Measurements from ENCODE around the gene SCN5A.

SCN5A gene

DNA sequence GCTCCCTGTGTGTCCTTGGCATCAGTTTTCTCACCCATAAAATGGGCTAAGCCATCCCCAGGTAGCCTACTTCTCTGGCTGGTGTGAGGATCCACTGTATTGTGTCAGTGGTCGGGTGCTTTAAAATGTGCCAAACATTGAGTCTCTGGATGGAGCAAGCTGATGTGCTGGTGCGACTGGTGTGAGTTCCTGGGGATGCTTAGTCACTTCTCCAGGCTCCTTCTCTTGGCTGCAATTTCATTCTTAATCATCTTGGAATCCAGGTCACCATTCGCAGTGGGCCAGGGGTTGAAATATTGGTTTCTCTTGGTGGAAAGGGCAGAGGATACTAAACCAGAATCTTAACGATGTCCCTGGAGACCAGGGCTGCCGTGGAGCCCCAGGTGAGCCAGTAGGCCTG lies 29.3 kb downstream of the SCN5A start:
- TF ChIP-seq TEAD4 (IDR thresholded peaks at IDR 0.05): no peak
- TF ChIP-seq, protein P1, sequence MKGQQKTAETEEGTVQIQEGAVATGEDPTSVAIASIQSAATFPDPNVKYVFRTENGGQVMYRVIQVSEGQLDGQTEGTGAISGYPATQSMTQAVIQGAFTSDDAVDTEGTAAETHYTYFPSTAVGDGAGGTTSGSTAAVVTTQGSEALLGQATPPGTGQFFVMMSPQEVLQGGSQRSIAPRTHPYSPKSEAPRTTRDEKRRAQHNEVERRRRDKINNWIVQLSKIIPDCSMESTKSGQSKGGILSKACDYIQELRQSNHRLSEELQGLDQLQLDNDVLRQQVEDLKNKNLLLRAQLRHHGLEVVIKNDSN (IDR thresholded peaks at IDR 0.05): no peak
- TF ChIP-seq YY1 (IDR thresholded peaks at IDR 0.05; ENCODE audit: low read depth): no peak
- TF ChIP-seq, protein P2, sequence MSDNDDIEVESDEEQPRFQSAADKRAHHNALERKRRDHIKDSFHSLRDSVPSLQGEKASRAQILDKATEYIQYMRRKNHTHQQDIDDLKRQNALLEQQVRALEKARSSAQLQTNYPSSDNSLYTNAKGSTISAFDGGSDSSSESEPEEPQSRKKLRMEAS (IDR thresholded peaks at IDR 0.05): no peak
- TF ChIP-seq RAD21 (IDR thresholded peaks at IDR 0.05; ENCODE audit: low read depth): no peak
- no peak for TF ChIP-seq EGR1 (IDR thresholded peaks at IDR 0.05)
- no peak for TF ChIP-seq CREB1 (IDR thresholded peaks at IDR 0.05; ENCODE audit: low read depth)
- TF ChIP-seq FOXM1 (IDR thresholded peaks at IDR 0.05; ENCODE audit: borderline replicate concordance, low read depth): no peak
- TF ChIP-seq ZBTB7A (IDR thresholded peaks at IDR 0.05; ENCODE audit: low read depth): no peak
- TF ChIP-seq, protein P3, sequence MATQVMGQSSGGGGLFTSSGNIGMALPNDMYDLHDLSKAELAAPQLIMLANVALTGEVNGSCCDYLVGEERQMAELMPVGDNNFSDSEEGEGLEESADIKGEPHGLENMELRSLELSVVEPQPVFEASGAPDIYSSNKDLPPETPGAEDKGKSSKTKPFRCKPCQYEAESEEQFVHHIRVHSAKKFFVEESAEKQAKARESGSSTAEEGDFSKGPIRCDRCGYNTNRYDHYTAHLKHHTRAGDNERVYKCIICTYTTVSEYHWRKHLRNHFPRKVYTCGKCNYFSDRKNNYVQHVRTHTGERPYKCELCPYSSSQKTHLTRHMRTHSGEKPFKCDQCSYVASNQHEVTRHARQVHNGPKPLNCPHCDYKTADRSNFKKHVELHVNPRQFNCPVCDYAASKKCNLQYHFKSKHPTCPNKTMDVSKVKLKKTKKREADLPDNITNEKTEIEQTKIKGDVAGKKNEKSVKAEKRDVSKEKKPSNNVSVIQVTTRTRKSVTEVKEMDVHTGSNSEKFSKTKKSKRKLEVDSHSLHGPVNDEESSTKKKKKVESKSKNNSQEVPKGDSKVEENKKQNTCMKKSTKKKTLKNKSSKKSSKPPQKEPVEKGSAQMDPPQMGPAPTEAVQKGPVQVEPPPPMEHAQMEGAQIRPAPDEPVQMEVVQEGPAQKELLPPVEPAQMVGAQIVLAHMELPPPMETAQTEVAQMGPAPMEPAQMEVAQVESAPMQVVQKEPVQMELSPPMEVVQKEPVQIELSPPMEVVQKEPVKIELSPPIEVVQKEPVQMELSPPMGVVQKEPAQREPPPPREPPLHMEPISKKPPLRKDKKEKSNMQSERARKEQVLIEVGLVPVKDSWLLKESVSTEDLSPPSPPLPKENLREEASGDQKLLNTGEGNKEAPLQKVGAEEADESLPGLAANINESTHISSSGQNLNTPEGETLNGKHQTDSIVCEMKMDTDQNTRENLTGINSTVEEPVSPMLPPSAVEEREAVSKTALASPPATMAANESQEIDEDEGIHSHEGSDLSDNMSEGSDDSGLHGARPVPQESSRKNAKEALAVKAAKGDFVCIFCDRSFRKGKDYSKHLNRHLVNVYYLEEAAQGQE (IDR thresholded peaks at IDR 0.05; ENCODE audit: low read depth): no peak
- no peak for TF ChIP-seq EP300 (IDR thresholded peaks at IDR 0.05; ENCODE audit: borderline replicate concordance)
- no peak for TF ChIP-seq CEBPB (IDR thresholded peaks at IDR 0.05)
- no peak for TF ChIP-seq TAF1 (IDR thresholded peaks at IDR 0.05; ENCODE audit: low read depth)
- TF ChIP-seq TCF12 (IDR thresholded peaks at IDR 0.05; ENCODE audit: low read depth): no peak
- no peak for TF ChIP-seq NFIC (IDR thresholded peaks at IDR 0.05)

DNA sequence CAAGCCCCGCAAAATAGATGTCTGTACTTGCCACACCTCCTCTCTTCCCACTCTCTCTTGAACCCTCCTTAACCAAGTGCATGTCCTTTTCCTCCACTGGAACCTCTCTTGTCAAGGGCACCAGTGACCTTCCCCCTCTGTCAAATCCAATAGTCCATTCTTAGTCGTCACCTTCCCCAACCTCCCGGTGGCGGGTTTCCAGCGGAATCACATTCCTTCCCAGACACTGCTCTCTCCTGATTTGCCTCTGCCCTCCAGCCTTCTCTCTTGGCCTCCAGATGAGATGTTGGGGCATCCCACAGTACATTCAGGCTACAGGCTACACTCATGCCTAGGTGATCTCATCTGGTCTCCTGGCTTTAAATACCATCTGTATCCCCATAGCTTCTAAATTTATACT lies 31.1 kb downstream of the SCN5A start:
- TF ChIP-seq YY1 (IDR thresholded peaks at IDR 0.05; ENCODE audit: low read depth) (no peak), TAF1 (IDR thresholded peaks at IDR 0.05; ENCODE audit: low read depth) (no peak), CREB1 (IDR thresholded peaks at IDR 0.05; ENCODE audit: low read depth) (no peak), CEBPB (IDR thresholded peaks at IDR 0.05) (no peak), ZBTB7A (IDR thresholded peaks at IDR 0.05; ENCODE audit: low read depth) (no peak), EP300 (IDR thresholded peaks at IDR 0.05; ENCODE audit: borderline replicate concordance) (no peak)
- TF ChIP-seq, protein P2 (IDR thresholded peaks at IDR 0.05): no peak

DNA sequence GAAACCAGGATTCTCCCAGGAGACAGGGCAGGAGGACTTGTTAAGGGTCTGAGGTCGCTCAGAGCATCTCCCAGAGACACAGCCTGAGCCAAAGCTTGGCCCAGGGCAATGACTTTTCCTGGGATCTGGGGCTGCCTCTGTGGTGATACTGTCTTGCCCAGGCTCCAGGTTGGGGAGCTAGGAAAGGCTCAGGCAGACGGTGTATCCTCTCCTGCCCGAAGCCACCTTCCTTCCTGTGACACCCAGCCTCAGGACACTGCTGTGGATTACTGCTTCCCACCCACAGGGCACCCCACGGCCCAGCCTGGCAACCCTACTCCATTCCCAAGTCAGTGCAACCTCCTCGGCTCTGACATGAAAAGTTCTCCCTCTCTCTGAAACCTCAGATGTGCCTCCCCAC lies 31.9 kb downstream of the SCN5A start:
- TF ChIP-seq TEAD4 (IDR thresholded peaks at IDR 0.05) (no peak), EP300 (IDR thresholded peaks at IDR 0.05; ENCODE audit: borderline replicate concordance) (no peak)

- no peak for TF ChIP-seq NFIC (IDR thresholded peaks at IDR 0.05)
- no peak for TF ChIP-seq ZBTB7A (IDR thresholded peaks at IDR 0.05; ENCODE audit: low read depth)
- TF ChIP-seq FOXM1 (IDR thresholded peaks at IDR 0.05; ENCODE audit: borderline replicate concordance, low read depth): no peak
- TF ChIP-seq, protein P2 (IDR thresholded peaks at IDR 0.05): no peak
- no peak for TF ChIP-seq EGR1 (IDR thresholded peaks at IDR 0.05)
- no peak for TF ChIP-seq CEBPB (IDR thresholded peaks at IDR 0.05)
- no peak for TF ChIP-seq TAF1 (IDR thresholded peaks at IDR 0.05; ENCODE audit: low read depth)
- TF ChIP-seq, protein P3 (IDR thresholded peaks at IDR 0.05; ENCODE audit: low read depth): no peak
- no peak for TF ChIP-seq EP300 (IDR thresholded peaks at IDR 0.05; ENCODE audit: borderline replicate concordance)
- no peak for TF ChIP-seq TCF12 (IDR thresholded peaks at IDR 0.05; ENCODE audit: low read depth)
- no peak for TF ChIP-seq RAD21 (IDR thresholded peaks at IDR 0.05; ENCODE audit: low read depth)
- TF ChIP-seq TEAD4 (IDR thresholded peaks at IDR 0.05): no peak
- TF ChIP-seq YY1 (IDR thresholded peaks at IDR 0.05; ENCODE audit: low read depth): no peak
- no peak for TF ChIP-seq CREB1 (IDR thresholded peaks at IDR 0.05; ENCODE audit: low read depth)
- TF ChIP-seq, protein P1 (IDR thresholded peaks at IDR 0.05): no peak
These were observed 32.4 kb downstream of the SCN5A start for GRCh38 chr3:38617137-38617536.

- TF ChIP-seq FOXM1 (IDR thresholded peaks at IDR 0.05; ENCODE audit: borderline replicate concordance, low read depth) (no peak), CREB1 (IDR thresholded peaks at IDR 0.05; ENCODE audit: low read depth) (no peak), EGR1 (IDR thresholded peaks at IDR 0.05) (no peak), TCF12 (IDR thresholded peaks at IDR 0.05; ENCODE audit: low read depth) (no peak), RAD21 (IDR thresholded peaks at IDR 0.05; ENCODE audit: low read depth) (no peak), TAF1 (IDR thresholded peaks at IDR 0.05; ENCODE audit: low read depth) (no peak), EP300 (IDR thresholded peaks at IDR 0.05; ENCODE audit: borderline replicate concordance) (no peak), NFIC (IDR thresholded peaks at IDR 0.05) (no peak), TEAD4 (IDR thresholded peaks at IDR 0.05) (no peak), ZBTB7A (IDR thresholded peaks at IDR 0.05; ENCODE audit: low read depth) (no peak), CEBPB (IDR thresholded peaks at IDR 0.05) (no peak), YY1 (IDR thresholded peaks at IDR 0.05; ENCODE audit: low read depth) (no peak)
- TF ChIP-seq, protein P1 (IDR thresholded peaks at IDR 0.05): no peak
- TF ChIP-seq, protein P2 (IDR thresholded peaks at IDR 0.05): no peak
- TF ChIP-seq, protein P3 (IDR thresholded peaks at IDR 0.05; ENCODE audit: low read depth): no peak
These were observed 32.8 kb downstream of the SCN5A start for GRCh38 chr3:38616658-38617057.

Data from Ishikawa (cell line).